ENCODE measurements around the gene SORBS2.

DNA sequence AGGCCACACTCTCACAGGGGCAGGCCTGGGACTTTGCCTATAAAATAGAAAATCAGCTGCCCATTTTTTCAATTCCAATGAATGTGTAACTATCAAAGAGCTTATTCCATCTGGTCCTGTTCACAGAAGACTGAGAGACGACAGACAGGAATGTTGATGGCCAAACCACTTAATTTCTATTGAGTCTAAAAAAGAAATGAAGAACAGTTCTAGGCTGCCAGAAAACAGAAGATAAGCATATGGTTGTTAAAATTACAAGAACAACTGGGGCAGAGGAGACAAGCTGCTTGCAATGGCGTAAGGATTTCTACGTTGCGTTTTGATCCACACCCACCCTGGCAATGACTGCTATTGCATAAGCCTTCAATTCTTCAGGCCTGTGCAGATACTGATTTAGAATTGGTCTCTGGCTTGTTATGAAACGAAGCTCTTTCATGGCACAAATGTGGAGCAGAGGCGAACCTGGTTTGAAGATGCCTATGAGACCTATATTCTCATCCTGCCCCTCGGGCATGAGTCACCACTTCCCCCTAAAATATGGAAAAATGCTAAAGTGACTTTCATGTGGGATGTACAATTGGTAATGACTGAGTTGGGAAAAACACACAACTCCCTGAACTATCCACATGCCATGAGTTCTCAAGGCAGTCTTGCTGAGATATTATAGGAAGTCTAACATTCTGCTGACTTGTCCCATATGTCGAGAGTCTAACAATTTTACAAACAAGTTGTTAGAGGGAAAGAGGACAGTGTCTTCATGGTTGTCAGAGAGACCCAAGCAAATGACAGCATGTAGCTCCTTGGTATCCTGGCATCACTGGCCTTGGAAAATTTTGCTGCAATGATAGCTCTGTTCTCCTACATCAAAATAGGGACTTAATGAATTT lies 37.9 kb upstream of the SORBS2 start:
- TF ChIP-seq, protein P1, sequence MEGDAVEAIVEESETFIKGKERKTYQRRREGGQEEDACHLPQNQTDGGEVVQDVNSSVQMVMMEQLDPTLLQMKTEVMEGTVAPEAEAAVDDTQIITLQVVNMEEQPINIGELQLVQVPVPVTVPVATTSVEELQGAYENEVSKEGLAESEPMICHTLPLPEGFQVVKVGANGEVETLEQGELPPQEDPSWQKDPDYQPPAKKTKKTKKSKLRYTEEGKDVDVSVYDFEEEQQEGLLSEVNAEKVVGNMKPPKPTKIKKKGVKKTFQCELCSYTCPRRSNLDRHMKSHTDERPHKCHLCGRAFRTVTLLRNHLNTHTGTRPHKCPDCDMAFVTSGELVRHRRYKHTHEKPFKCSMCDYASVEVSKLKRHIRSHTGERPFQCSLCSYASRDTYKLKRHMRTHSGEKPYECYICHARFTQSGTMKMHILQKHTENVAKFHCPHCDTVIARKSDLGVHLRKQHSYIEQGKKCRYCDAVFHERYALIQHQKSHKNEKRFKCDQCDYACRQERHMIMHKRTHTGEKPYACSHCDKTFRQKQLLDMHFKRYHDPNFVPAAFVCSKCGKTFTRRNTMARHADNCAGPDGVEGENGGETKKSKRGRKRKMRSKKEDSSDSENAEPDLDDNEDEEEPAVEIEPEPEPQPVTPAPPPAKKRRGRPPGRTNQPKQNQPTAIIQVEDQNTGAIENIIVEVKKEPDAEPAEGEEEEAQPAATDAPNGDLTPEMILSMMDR (IDR thresholded peaks at IDR 0.05), result no peak
- no peak for TF ChIP-seq POLR2AphosphoS5 (IDR thresholded peaks at IDR 0.05)
- no peak for TF ChIP-seq POLR2A (IDR thresholded peaks at IDR 0.05; ENCODE audit: low read depth)
- TF ChIP-seq EP300 (IDR thresholded peaks at IDR 0.05), result no peak
